DOHH2 (cell line): ENCODE data around the gene POLG.

Experiments used
- EZH2phosphoT487 ChIP-seq: fragments of 200-600 bp; sonication (generic); IDR thresholded peaks from 2 replicates; pipeline ENCODE4 v1.6.1; 2017; ENCODE audit warnings: borderline replicate concordance, mild to moderate bottlenecking, antibody characterized with exemption, low read length, moderate library complexity, mixed read lengths
- TF ChIP-seq, protein P1 (sequence below): fragments of 200-600 bp; sonication (generic); IDR thresholded peaks from one replicate; pipeline ENCODE4 v1.5.1; 2014; ENCODE audit warnings: antibody characterized with exemption, mild to moderate bottlenecking, low read depth, low read length; ENCODE audit not compliant: poor library complexity, severe bottlenecking

DNA sequence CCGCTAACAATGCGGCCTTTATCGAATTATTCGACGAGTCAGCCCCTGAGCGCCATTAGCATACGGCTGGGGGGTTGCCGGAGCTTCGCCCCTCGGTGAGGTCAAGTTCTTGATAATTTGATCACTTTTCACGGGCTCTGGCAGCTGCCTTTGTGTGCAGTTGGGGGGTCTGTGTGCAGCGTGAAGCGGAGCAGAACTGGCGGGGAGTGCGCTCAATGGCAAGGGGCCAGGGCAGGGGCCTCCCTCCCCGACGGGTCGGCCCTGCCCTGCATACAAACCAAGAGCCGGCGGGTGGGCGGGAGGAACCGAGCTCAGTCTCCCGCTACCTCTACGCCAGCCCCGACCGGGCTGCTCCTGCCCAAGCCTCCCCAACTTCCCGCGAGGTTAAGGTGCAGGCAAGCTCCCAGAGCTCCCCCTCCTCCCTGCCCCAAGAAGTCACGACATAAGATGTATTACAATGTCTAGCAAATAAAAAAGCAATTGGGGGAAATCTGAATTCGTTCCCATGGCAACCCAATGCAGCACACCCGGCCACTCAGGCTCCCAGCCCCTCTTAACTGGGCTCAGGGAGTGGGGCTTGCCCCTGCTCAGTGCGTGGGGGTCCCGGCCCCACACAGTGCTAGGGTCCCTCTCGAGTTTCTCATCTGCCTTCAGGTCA lies 34.1 kb upstream of the POLG start:
- TF ChIP-seq, protein P1, sequence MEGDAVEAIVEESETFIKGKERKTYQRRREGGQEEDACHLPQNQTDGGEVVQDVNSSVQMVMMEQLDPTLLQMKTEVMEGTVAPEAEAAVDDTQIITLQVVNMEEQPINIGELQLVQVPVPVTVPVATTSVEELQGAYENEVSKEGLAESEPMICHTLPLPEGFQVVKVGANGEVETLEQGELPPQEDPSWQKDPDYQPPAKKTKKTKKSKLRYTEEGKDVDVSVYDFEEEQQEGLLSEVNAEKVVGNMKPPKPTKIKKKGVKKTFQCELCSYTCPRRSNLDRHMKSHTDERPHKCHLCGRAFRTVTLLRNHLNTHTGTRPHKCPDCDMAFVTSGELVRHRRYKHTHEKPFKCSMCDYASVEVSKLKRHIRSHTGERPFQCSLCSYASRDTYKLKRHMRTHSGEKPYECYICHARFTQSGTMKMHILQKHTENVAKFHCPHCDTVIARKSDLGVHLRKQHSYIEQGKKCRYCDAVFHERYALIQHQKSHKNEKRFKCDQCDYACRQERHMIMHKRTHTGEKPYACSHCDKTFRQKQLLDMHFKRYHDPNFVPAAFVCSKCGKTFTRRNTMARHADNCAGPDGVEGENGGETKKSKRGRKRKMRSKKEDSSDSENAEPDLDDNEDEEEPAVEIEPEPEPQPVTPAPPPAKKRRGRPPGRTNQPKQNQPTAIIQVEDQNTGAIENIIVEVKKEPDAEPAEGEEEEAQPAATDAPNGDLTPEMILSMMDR: no peak
- TF ChIP-seq EZH2phosphoT487: no peak
